ENCODE measurements around the gene DOC2B.

DNA sequence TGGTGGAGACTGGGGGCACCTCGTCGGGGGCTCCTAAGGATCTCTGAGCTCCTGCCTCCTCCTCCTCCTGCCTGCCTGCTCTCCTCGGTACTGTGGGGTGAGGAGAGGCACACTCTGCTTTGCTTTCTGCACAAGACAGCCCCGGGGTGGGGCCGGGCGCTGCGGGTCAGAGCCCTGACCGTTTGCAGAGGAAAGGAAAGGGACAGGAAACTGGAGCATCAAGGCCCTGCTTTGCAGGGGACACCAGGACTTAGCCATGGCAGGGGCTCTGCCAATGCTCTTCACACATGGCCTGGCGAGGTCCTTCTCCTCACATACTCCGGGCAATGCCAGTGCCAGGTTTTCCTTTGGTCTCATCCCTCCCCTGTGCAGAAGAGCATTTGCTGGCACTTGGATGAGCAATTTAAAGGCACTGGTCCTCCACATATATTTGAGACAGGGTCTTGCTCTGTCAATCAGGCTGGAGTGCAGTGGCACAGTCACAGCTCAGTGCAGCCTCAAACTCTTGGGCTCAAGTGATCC is 23.8 kb upstream of the DOC2B start:
- TF ChIP-seq, protein P1, sequence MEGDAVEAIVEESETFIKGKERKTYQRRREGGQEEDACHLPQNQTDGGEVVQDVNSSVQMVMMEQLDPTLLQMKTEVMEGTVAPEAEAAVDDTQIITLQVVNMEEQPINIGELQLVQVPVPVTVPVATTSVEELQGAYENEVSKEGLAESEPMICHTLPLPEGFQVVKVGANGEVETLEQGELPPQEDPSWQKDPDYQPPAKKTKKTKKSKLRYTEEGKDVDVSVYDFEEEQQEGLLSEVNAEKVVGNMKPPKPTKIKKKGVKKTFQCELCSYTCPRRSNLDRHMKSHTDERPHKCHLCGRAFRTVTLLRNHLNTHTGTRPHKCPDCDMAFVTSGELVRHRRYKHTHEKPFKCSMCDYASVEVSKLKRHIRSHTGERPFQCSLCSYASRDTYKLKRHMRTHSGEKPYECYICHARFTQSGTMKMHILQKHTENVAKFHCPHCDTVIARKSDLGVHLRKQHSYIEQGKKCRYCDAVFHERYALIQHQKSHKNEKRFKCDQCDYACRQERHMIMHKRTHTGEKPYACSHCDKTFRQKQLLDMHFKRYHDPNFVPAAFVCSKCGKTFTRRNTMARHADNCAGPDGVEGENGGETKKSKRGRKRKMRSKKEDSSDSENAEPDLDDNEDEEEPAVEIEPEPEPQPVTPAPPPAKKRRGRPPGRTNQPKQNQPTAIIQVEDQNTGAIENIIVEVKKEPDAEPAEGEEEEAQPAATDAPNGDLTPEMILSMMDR (IDR thresholded peaks at IDR 0.05): no peak
- TF ChIP-seq POLR2AphosphoS5 (IDR thresholded peaks at IDR 0.05; ENCODE audit: low read depth, low read length): no peak
- TF ChIP-seq, protein P2, sequence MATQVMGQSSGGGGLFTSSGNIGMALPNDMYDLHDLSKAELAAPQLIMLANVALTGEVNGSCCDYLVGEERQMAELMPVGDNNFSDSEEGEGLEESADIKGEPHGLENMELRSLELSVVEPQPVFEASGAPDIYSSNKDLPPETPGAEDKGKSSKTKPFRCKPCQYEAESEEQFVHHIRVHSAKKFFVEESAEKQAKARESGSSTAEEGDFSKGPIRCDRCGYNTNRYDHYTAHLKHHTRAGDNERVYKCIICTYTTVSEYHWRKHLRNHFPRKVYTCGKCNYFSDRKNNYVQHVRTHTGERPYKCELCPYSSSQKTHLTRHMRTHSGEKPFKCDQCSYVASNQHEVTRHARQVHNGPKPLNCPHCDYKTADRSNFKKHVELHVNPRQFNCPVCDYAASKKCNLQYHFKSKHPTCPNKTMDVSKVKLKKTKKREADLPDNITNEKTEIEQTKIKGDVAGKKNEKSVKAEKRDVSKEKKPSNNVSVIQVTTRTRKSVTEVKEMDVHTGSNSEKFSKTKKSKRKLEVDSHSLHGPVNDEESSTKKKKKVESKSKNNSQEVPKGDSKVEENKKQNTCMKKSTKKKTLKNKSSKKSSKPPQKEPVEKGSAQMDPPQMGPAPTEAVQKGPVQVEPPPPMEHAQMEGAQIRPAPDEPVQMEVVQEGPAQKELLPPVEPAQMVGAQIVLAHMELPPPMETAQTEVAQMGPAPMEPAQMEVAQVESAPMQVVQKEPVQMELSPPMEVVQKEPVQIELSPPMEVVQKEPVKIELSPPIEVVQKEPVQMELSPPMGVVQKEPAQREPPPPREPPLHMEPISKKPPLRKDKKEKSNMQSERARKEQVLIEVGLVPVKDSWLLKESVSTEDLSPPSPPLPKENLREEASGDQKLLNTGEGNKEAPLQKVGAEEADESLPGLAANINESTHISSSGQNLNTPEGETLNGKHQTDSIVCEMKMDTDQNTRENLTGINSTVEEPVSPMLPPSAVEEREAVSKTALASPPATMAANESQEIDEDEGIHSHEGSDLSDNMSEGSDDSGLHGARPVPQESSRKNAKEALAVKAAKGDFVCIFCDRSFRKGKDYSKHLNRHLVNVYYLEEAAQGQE (IDR thresholded peaks at IDR 0.05; ENCODE audit: insufficient read depth in 1 of 2, low read depth in 2 of 2, low read length in 1 of 2): no peak
- no peak for TF ChIP-seq SIN3A (IDR thresholded peaks at IDR 0.05; ENCODE audit: borderline replicate concordance, insufficient read depth, low read depth, low read length)
